Measurements from ENCODE around the gene KCNJ3.

The KCNJ3 gene

GRCh38 chr2:154740361-154740760 is 41.9 kb downstream of the KCNJ3 start:
- DNase-seq (ENCODE audit: low spot score) (no peak), ATAC-seq (ENCODE audit: low read depth) (no peak)
- TF ChIP-seq, protein P1, sequence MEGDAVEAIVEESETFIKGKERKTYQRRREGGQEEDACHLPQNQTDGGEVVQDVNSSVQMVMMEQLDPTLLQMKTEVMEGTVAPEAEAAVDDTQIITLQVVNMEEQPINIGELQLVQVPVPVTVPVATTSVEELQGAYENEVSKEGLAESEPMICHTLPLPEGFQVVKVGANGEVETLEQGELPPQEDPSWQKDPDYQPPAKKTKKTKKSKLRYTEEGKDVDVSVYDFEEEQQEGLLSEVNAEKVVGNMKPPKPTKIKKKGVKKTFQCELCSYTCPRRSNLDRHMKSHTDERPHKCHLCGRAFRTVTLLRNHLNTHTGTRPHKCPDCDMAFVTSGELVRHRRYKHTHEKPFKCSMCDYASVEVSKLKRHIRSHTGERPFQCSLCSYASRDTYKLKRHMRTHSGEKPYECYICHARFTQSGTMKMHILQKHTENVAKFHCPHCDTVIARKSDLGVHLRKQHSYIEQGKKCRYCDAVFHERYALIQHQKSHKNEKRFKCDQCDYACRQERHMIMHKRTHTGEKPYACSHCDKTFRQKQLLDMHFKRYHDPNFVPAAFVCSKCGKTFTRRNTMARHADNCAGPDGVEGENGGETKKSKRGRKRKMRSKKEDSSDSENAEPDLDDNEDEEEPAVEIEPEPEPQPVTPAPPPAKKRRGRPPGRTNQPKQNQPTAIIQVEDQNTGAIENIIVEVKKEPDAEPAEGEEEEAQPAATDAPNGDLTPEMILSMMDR (IDR thresholded peaks at IDR 0.05; ENCODE audit: poor library complexity, severe bottlenecking) = no peak
- Histone ChIP-seq H3K36me3 (ENCODE audit: low read depth) (no peaks in the 10 kb centered on the region), H3K4me1 (ENCODE audit: insufficient read depth, poor library complexity, severe bottlenecking) (no peaks in the 10 kb centered on the region), H3K27me3 (ENCODE audit: insufficient read depth, poor library complexity, severe bottlenecking) (no peaks in the 10 kb centered on the region), H3K27ac (ENCODE audit: poor library complexity, severe bottlenecking) (no peak overlapping the region), H3K4me3 (ENCODE audit: severe bottlenecking) (no peak overlapping the region), H3K9me3 (ENCODE audit: severe bottlenecking) (no peaks in the 10 kb centered on the region)

DNA sequence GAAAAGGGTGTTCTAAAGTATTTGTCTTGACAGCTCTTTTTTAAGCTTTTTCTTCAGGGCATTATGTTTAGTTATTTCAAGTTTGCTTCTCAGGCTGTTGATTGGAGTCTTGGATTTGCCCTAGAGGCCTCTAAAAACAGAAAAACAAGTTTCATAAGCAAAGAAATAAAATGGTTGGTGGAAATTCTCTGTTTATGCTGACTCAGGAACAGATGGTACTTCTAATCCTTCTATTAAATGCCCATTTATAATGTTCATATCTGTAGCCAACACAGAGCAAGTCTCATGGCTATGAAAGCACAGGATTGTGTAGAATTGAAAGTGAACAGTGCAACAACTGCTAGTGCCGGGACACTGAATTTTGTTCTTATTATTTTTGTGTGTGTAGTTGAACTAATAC is 60.4 kb downstream of the KCNJ3 start:
- no peaks in the 10 kb centered on the region for H3K9me3 ChIP-seq (ENCODE audit: severe bottlenecking)
- peaks cover 4% of the 10 kb centered on the region for H3K27me3 ChIP-seq (ENCODE audit: insufficient read depth, poor library complexity, severe bottlenecking)
- H3K4me1 ChIP-seq (ENCODE audit: insufficient read depth, poor library complexity, severe bottlenecking) = no peaks in the 10 kb centered on the region
- H3K27ac ChIP-seq (ENCODE audit: poor library complexity, severe bottlenecking) = no peak overlapping the region
- DNase-seq (ENCODE audit: low spot score) (no peak), ATAC-seq (ENCODE audit: low read depth) (no peak)
- TF ChIP-seq, protein P1 (IDR thresholded peaks at IDR 0.05; ENCODE audit: poor library complexity, severe bottlenecking) = no peak
- no peaks in the 10 kb centered on the region for H3K36me3 ChIP-seq (ENCODE audit: low read depth)
- no peak overlapping the region for H3K4me3 ChIP-seq (ENCODE audit: severe bottlenecking)

- no peaks in the 10 kb centered on the region for H3K27me3 ChIP-seq (ENCODE audit: insufficient read depth, poor library complexity, severe bottlenecking)
- no peaks in the 10 kb centered on the region for H3K9me3 ChIP-seq (ENCODE audit: severe bottlenecking)
- TF ChIP-seq, protein P1 (IDR thresholded peaks at IDR 0.05; ENCODE audit: poor library complexity, severe bottlenecking) = no peak
- H3K36me3 ChIP-seq (ENCODE audit: low read depth) = no peaks in the 10 kb centered on the region
- no peak overlapping the region for H3K4me3 ChIP-seq (ENCODE audit: severe bottlenecking)
- DNase-seq (ENCODE audit: low spot score) = no peak
- no peak overlapping the region for H3K27ac ChIP-seq (ENCODE audit: poor library complexity, severe bottlenecking)
- H3K4me1 ChIP-seq (ENCODE audit: insufficient read depth, poor library complexity, severe bottlenecking) = no peaks in the 10 kb centered on the region
- no peak for ATAC-seq (ENCODE audit: low read depth)
Observed at GRCh38 chr2:154762638-154763037, 64.1 kb downstream of the KCNJ3 start.

GRCh38 chr2:154771664-154772284 is 73.3 kb downstream of the KCNJ3 start:
- no peak for ATAC-seq (ENCODE audit: low read depth)
- TF ChIP-seq, protein P1 (IDR thresholded peaks at IDR 0.05; ENCODE audit: poor library complexity, severe bottlenecking) = no peak

GRCh38 chr2:154776825-154777224 is 78.3 kb downstream of the KCNJ3 start:
- peaks cover 15% of the 10 kb centered on the region for H3K27me3 ChIP-seq (ENCODE audit: insufficient read depth, poor library complexity, severe bottlenecking)
- ATAC-seq (ENCODE audit: low read depth) (no peak), DNase-seq (ENCODE audit: low spot score) (no peak)
- no peaks in the 10 kb centered on the region for H3K36me3 ChIP-seq (ENCODE audit: low read depth)
- no peak overlapping the region for H3K4me3 ChIP-seq (ENCODE audit: severe bottlenecking)
- no peaks in the 10 kb centered on the region for H3K9me3 ChIP-seq (ENCODE audit: severe bottlenecking)
- no peak overlapping the region for H3K27ac ChIP-seq (ENCODE audit: poor library complexity, severe bottlenecking)
- no peaks in the 10 kb centered on the region for H3K4me1 ChIP-seq (ENCODE audit: insufficient read depth, poor library complexity, severe bottlenecking)
- TF ChIP-seq, protein P1 (IDR thresholded peaks at IDR 0.05; ENCODE audit: poor library complexity, severe bottlenecking) = no peak

More at GRCh38 chr2:154771664-154772284, 73.3 kb downstream of the KCNJ3 start:
- no peak for DNase-seq (ENCODE audit: low spot score)
- no peak overlapping the region for H3K4me3 ChIP-seq (ENCODE audit: severe bottlenecking)
- H3K27me3 ChIP-seq (ENCODE audit: insufficient read depth, poor library complexity, severe bottlenecking) = peaks cover 21% of the 10 kb centered on the region
- no peaks in the 10 kb centered on the region for H3K36me3 ChIP-seq (ENCODE audit: low read depth)
- no peaks in the 10 kb centered on the region for H3K4me1 ChIP-seq (ENCODE audit: insufficient read depth, poor library complexity, severe bottlenecking)
- H3K9me3 ChIP-seq (ENCODE audit: severe bottlenecking) = no peaks in the 10 kb centered on the region
- no peak overlapping the region for H3K27ac ChIP-seq (ENCODE audit: poor library complexity, severe bottlenecking)

All from RWPE2 (cell line).